GM23338 (cell line): ENCODE measurements around the gene SLC39A8. TPM values are rescaled to one million over a fixed set of nuclear protein-coding genes. Genes with fewer than 3 reads are reported as not detected.

Experiments used
- ATAC-seq: fragments of 200-7000 bp; cut with Tn5 transposase; 3 replicates; pipeline ENCODE4 v1.9.1; 2020
- DNase-seq: peaks from one replicate; pipeline ENCODE4 v3.0.0-alpha.2; 2015; ENCODE audit warnings: low spot score
- H2AFZ ChIP-seq: fragments of 200-600 bp; sonication (generic); 2 replicates; pipeline ENCODE4 v1.8.0; 2016; ENCODE audit warnings: antibody characterized with exemption, mild to moderate bottlenecking, moderate library complexity
- H3F3A ChIP-seq: fragments of 200-600 bp; sonication (generic); replicated peaks from 2 replicates; pipeline ENCODE4 v1.8.0; 2017; ENCODE audit warnings: antibody characterized with exemption, mixed run types, low read depth
- H3K27ac ChIP-seq: fragments of 200-600 bp; sonication (generic); 2 replicates; pipeline ENCODE4 v1.6.1; 2016; ENCODE audit warnings: low read depth
- H3K27me3 ChIP-seq: fragments of 200-600 bp; sonication (generic); 2 replicates; pipeline ENCODE4 v1.8.0; 2016; ENCODE audit warnings: mild to moderate bottlenecking, mixed run types, moderate library complexity; ENCODE audit not compliant: insufficient read depth
- H3K36me3 ChIP-seq: fragments of 200-600 bp; sonication (generic); 2 replicates; pipeline ENCODE4 v1.8.0; 2016; ENCODE audit warnings: mild to moderate bottlenecking; ENCODE audit not compliant: insufficient read depth
- H3K4me1 ChIP-seq: fragments of 200-600 bp; sonication (generic); 2 replicates; pipeline ENCODE4 v1.8.0; 2016; ENCODE audit warnings: mild to moderate bottlenecking, moderate library complexity; ENCODE audit not compliant: insufficient read depth
- H3K4me2 ChIP-seq: fragments of 200-600 bp; sonication (generic); 2 replicates; pipeline ENCODE4 v1.7.1; 2017; ENCODE audit warnings: mixed run types
- H3K4me3 ChIP-seq: fragments of 200-600 bp; sonication (generic); 2 replicates; pipeline ENCODE4 v1.6.1; 2016; ENCODE audit warnings: mixed run types
- H3K79me2 ChIP-seq: fragments of 200-600 bp; sonication (generic); replicated peaks from 2 replicates; pipeline ENCODE4 v1.8.0; 2017; ENCODE audit warnings: mild to moderate bottlenecking; ENCODE audit not compliant: insufficient read depth
- H3K9me2 ChIP-seq: fragments of 200-600 bp; sonication (generic); 2 replicates; pipeline ENCODE4 v1.8.0; 2017; ENCODE audit not compliant: insufficient read depth
- H4K20me1 ChIP-seq: fragments of 200-600 bp; sonication (generic); replicated peaks from 2 replicates; pipeline ENCODE4 v1.8.0; 2017; ENCODE audit warnings: mild to moderate bottlenecking; ENCODE audit not compliant: insufficient read depth
- H3K27ac Mint-ChIP-seq: 2 replicates; pipeline ENCODE4 v1.8.0; 2020; ENCODE audit warnings: inconsistent platforms, mild to moderate bottlenecking, moderate library complexity, mixed read lengths
- H3K27me3 Mint-ChIP-seq: 3 replicates; pipeline ENCODE4 v1.8.0; 2022; ENCODE audit warnings: low read depth, mild to moderate bottlenecking, moderate library complexity, mixed read lengths, inconsistent platforms; ENCODE audit not compliant: insufficient read depth, poor library complexity
- H3K36me3 Mint-ChIP-seq: 3 replicates; pipeline ENCODE4 v1.8.0; 2021; ENCODE audit warnings: low read depth, mild to moderate bottlenecking, inconsistent platforms, moderate library complexity, mixed read lengths
- H3K4me1 Mint-ChIP-seq: 3 replicates; pipeline ENCODE4 v1.8.0; 2020; ENCODE audit warnings: mild to moderate bottlenecking, inconsistent platforms, mixed read lengths
- H3K4me3 Mint-ChIP-seq: 3 replicates; pipeline ENCODE4 v1.8.0; 2021; ENCODE audit warnings: moderate library complexity, mild to moderate bottlenecking, inconsistent platforms, mixed read lengths
- H3K9me3 Mint-ChIP-seq: 3 replicates; pipeline ENCODE4 v1.8.0; 2020; ENCODE audit warnings: moderate library complexity, mild to moderate bottlenecking, inconsistent platforms, mixed read lengths
- CREB1 ChIP-seq: fragments of 250-450 bp; sonication (Bioruptor Pico); IDR thresholded peaks from 2 replicates; pipeline ENCODE4 v1.5.0; 2020; ENCODE audit warnings: low read depth, mild to moderate bottlenecking, moderate library complexity
- CTCF ChIP-seq, 2 experiments: fragments of 200-600 bp in 1 of 2; sonication (generic) in 1 of 2; conservative IDR thresholded peaks; 2 replicates each; pipeline versions ENCODE4 v1.5.1 to v1.6.1; 2016 to 2017; ENCODE audit warnings: antibody characterized with exemption in 2 of 2, low read depth in 2 of 2, mild to moderate bottlenecking in 2 of 2, moderate library complexity in 1 of 2
- ETS1 ChIP-seq: IDR thresholded peaks from 2 replicates; pipeline ENCODE4 v1.6.1; 2016; ENCODE audit warnings: antibody characterized with exemption
- EZH2 ChIP-seq: fragments of 200-600 bp; sonication (generic); IDR thresholded peaks from one replicate; pipeline ENCODE4 v1.8.0; 2017; ENCODE audit warnings: antibody characterized with exemption, mild to moderate bottlenecking, low read depth; ENCODE audit not compliant: unreplicated experiment
- EZH2phosphoT487 ChIP-seq: fragments of 200-600 bp; sonication (generic); IDR thresholded peaks from one replicate; pipeline ENCODE4 v1.8.1; 2018; ENCODE audit warnings: antibody characterized with exemption; ENCODE audit not compliant: unreplicated experiment
- JUNB ChIP-seq: IDR thresholded peaks from one replicate; pipeline ENCODE4 v1.6.1; 2016; ENCODE audit warnings: antibody characterized with exemption; ENCODE audit not compliant: unreplicated experiment
- NANOG ChIP-seq: IDR thresholded peaks from 2 replicates; pipeline ENCODE4 v1.6.1; 2016; ENCODE audit warnings: antibody characterized with exemption, borderline replicate concordance
- POLR2AphosphoS5 ChIP-seq: IDR thresholded peaks from 2 replicates; pipeline ENCODE4 v1.6.1; 2016; ENCODE audit warnings: antibody characterized with exemption, low read depth
- REST ChIP-seq: IDR thresholded peaks from one replicate; pipeline ENCODE4 v1.6.1; 2018; ENCODE audit warnings: antibody characterized with exemption; ENCODE audit not compliant: unreplicated experiment
- STAT1 ChIP-seq: IDR thresholded peaks from one replicate; pipeline ENCODE4 v1.6.1; 2016; ENCODE audit warnings: antibody characterized with exemption; ENCODE audit not compliant: unreplicated experiment
- ZNF114 ChIP-seq: fragments of 250-450 bp; sonication (Bioruptor Pico); IDR thresholded peaks from 2 replicates; pipeline ENCODE4 v1.5.0; 2020; ENCODE audit warnings: mild to moderate bottlenecking, moderate library complexity
- ZNF331 ChIP-seq: fragments of 250-450 bp; sonication (Bioruptor Pico); IDR thresholded peaks from 2 replicates; pipeline ENCODE4 v1.5.0; 2020; ENCODE audit warnings: low read depth, mild to moderate bottlenecking, moderate library complexity
- polyA plus RNA-seq: library from polyadenylated mRNA; unstranded; fragments of >200 nt; fragmentation: Nextera tagmentation; extraction: Ambion mirVana; gene quantifications from 2 replicates; pipeline ENCODE4 v1.2.1, GENCODE V29; 2016
- total RNA-seq: library from RNA; depleted of rRNA; stranded (reverse); fragments of >200 nt; shearing (Covaris generic); gene quantifications from 2 replicates; pipeline ENCODE4 v1.2.3, GENCODE V29; 2014
- TF ChIP-seq, protein P1 (sequence below): fragments of 250-450 bp; sonication (Bioruptor Pico); IDR thresholded peaks from 2 replicates; pipeline ENCODE4 v1.5.0; 2020; ENCODE audit warnings: mild to moderate bottlenecking, moderate library complexity

SLC39A8 gene
- total and polyA plus RNA-seq, 2 experiments from 2014 or later, result 20.1 to 42.5 TPM

GRCh38 chr4:102333787-102334186 is 11.5 kb downstream of the SLC39A8 start:
- ATAC-seq, result no peak
- H2AFZ ChIP-seq, result no peak overlapping the region
- H4K20me1 ChIP-seq, result no peaks in the 10 kb centered on the region
- no peak for TF ChIP-seq CTCF (conservative IDR thresholded peaks at IDR 0.05; ENCODE audit: low read depth in 2 of 2)
- no peak for TF ChIP-seq NANOG
- no peak for TF ChIP-seq CREB1 (CRISPR knock-in tag)
- TF ChIP-seq, protein P1, sequence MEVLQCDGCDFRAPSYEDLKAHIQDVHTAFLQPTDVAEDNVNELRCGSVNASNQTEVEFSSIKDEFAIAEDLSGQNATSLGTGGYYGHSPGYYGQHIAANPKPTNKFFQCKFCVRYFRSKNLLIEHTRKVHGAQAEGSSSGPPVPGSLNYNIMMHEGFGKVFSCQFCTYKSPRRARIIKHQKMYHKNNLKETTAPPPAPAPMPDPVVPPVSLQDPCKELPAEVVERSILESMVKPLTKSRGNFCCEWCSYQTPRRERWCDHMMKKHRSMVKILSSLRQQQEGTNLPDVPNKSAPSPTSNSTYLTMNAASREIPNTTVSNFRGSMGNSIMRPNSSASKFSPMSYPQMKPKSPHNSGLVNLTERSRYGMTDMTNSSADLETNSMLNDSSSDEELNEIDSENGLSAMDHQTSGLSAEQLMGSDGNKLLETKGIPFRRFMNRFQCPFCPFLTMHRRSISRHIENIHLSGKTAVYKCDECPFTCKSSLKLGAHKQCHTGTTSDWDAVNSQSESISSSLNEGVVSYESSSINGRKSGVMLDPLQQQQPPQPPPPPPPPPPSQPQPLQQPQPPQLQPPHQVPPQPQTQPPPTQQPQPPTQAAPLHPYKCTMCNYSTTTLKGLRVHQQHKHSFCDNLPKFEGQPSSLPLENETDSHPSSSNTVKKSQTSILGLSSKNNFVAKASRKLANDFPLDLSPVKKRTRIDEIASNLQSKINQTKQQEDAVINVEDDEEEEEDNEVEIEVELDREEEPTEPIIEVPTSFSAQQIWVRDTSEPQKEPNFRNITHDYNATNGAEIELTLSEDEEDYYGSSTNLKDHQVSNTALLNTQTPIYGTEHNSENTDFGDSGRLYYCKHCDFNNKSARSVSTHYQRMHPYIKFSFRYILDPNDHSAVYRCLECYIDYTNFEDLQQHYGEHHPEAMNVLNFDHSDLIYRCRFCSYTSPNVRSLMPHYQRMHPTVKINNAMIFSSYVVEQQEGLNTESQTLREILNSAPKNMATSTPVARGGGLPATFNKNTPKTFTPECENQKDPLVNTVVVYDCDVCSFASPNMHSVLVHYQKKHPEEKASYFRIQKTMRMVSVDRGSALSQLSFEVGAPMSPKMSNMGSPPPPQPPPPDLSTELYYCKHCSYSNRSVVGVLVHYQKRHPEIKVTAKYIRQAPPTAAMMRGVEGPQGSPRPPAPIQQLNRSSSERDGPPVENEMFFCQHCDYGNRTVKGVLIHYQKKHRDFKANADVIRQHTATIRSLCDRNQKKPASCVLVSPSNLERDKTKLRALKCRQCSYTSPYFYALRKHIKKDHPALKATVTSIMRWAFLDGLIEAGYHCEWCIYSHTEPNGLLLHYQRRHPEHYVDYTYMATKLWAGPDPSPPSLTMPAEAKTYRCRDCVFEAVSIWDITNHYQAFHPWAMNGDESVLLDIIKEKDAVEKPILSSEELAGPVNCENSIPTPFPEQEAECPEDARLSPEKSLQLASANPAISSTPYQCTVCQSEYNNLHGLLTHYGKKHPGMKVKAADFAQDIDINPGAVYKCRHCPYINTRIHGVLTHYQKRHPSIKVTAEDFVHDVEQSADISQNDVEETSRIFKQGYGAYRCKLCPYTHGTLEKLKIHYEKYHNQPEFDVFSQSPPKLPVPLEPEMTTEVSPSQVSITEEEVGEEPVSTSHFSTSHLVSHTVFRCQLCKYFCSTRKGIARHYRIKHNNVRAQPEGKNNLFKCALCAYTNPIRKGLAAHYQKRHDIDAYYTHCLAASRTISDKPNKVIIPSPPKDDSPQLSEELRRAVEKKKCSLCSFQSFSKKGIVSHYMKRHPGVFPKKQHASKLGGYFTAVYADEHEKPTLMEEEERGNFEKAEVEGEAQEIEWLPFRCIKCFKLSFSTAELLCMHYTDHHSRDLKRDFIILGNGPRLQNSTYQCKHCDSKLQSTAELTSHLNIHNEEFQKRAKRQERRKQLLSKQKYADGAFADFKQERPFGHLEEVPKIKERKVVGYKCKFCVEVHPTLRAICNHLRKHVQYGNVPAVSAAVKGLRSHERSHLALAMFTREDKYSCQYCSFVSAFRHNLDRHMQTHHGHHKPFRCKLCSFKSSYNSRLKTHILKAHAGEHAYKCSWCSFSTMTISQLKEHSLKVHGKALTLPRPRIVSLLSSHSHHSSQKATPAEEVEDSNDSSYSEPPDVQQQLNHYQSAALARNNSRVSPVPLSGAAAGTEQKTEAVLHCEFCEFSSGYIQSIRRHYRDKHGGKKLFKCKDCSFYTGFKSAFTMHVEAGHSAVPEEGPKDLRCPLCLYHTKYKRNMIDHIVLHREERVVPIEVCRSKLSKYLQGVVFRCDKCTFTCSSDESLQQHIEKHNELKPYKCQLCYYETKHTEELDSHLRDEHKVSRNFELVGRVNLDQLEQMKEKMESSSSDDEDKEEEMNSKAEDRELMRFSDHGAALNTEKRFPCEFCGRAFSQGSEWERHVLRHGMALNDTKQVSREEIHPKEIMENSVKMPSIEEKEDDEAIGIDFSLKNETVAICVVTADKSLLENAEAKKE (CRISPR knock-in tag), result no peak
- no peak for TF ChIP-seq POLR2AphosphoS5
- TF ChIP-seq EZH2, result no peak
- TF ChIP-seq STAT1, result no peak
- no peak for TF ChIP-seq ZNF331
- TF ChIP-seq ETS1, result no peak
- TF ChIP-seq REST, result no peak
- no peak for TF ChIP-seq ZNF114 (CRISPR knock-in tag)
- TF ChIP-seq EZH2phosphoT487, result no peak
- TF ChIP-seq JUNB, result no peak
- peak overlapping the region; percentile 5; the same call in 1 of the 2 replicates for H3K27ac Mint-ChIP-seq
- no peaks in the 10 kb centered on the region for H3K9me3 Mint-ChIP-seq
- no peak for DNase-seq
- peaks cover 33% of the 10 kb centered on the region for H3K4me1 Mint-ChIP-seq
- no peaks in the 10 kb centered on the region for H3F3A ChIP-seq
- H3K4me3 Mint-ChIP-seq, result no peak overlapping the region
- no peaks in the 10 kb centered on the region for H3K36me3 Mint-ChIP-seq
- peaks cover 51% of the 10 kb centered on the region for H3K4me1 ChIP-seq
- no peaks in the 10 kb centered on the region for H3K36me3 ChIP-seq
- peaks cover 2% of the 10 kb centered on the region for H3K27me3 Mint-ChIP-seq
- no peaks in the 10 kb centered on the region for H3K9me2 ChIP-seq
- H3K4me3 ChIP-seq, result no peak overlapping the region
- H3K4me2 ChIP-seq, result no peak overlapping the region
- no peak overlapping the region for H3K27ac ChIP-seq
- peaks cover 57% of the 10 kb centered on the region for H3K79me2 ChIP-seq
- no peaks in the 10 kb centered on the region for H3K27me3 ChIP-seq
